K562 (cell line): ENCODE data around the gene HSD3B2. TPM values are rescaled to one million over a fixed set of nuclear protein-coding genes. Genes with fewer than 3 reads are reported as not detected.
"Not testable (repeated sequence)": the region's sequence is repeated elsewhere in the genome, so short reads cannot be mapped to it uniquely, and the experiment has no call there.

Experiments used
- ATAC-seq: fragments of 200-7000 bp; cut with Tn5 transposase; 3 replicates; pipeline ENCODE4 v1.9.1; 2020; ENCODE audit warnings: moderate library complexity
- BruUV-seq: library from RNA; stranded (reverse); fragments of 400-500 nt; replicated peaks from 2 replicates; lab custom pipeline; 2021; lab: Mats Ljungman, UMichigan
- CTCF ChIA-PET: fragments of 300-600 bp; formaldehyde crosslinking; extraction: SDS; loops from one replicate; lab custom pipeline; 2021; ENCODE audit warnings: low intra/inter-chr PET ratio; lab: Yijun Ruan, JAX
- POLR2A ChIA-PET: fragments of 300-600, 350-650 bp; sonication (Branson Sonifier 250); formaldehyde crosslinking; extraction: SDS; loops from one replicate; lab custom pipeline; 2021; ENCODE audit warnings: antibody characterized with exemption, inconsistent platforms; lab: Yijun Ruan, JAX
- DNase-seq, 4 experiments: peaks; one replicate each; pipeline versions ENCODE4 v3.0.0 to v3.0.0-alpha.2; 2011 to 2018; ENCODE audit warnings: low spot score in 3 of 4, mixed read lengths in 3 of 4; ENCODE audit errors: extremely low read depth in 1 of 4
- FAIRE-seq: peaks from 2 replicates; lab custom pipeline; 2011; peaks lifted over from hg19 to GRCh38; lab: Jason Lieb, UNC
- H2AFZ ChIP-seq: 2 replicates; pipeline ENCODE4 v1.6.0; 2011; ENCODE audit warnings: low read depth, low read length, control low read depth, inconsistent platforms
- H3K27ac ChIP-seq: fragments of 200-600 bp; 3 replicates; pipeline ENCODE4 v1.8.0; 2011; ENCODE audit warnings: low read depth, mild to moderate bottlenecking, control low read depth, inconsistent platforms, low read length, moderate library complexity, mixed read lengths; ENCODE audit errors: extremely low read depth
- H3K27me3 ChIP-seq, 2 experiments: fragments of 300-600 bp in 1 of 2; 2 replicates in 1 of 2; 3 replicates in 1 of 2; pipeline versions ENCODE4 v1.6.0 to v1.8.0; 2011; ENCODE audit warnings: inconsistent platforms in 2 of 2, low read length in 2 of 2, mild to moderate bottlenecking in 1 of 2, mixed read lengths in 1 of 2, moderate library complexity in 1 of 2; ENCODE audit not compliant: control insufficient read depth in 2 of 2, insufficient read depth in 2 of 2
- H3K36me3 ChIP-seq: fragments of 300-600 bp; 3 replicates; pipeline ENCODE4 v1.8.0; 2011; ENCODE audit warnings: mild to moderate bottlenecking, low read length, inconsistent platforms; ENCODE audit not compliant: control insufficient read depth, insufficient read depth
- H3K4me1 ChIP-seq, 2 experiments: fragments of 200-600 bp in 1 of 2; replicated peaks in 1 of 2; 2 replicates in 1 of 2; 3 replicates in 1 of 2; pipeline versions ENCODE4 v1.5.1 to v1.8.0; 2011; ENCODE audit warnings: inconsistent platforms in 2 of 2, low read length in 2 of 2, mild to moderate bottlenecking in 1 of 2, mixed read lengths in 1 of 2, moderate library complexity in 1 of 2; ENCODE audit not compliant: control insufficient read depth in 2 of 2, insufficient read depth in 2 of 2
- H3K4me2 ChIP-seq: 2 replicates; pipeline ENCODE4 v1.6.1; 2011; ENCODE audit warnings: low read length, control low read depth, inconsistent platforms, mixed read lengths; ENCODE audit not compliant: insufficient read depth
- H3K4me3 ChIP-seq: fragments of 200-600 bp; sonication (generic), shearing (Covaris generic); 2 replicates; pipeline ENCODE4 v1.5.1; 2016; ENCODE audit warnings: control low read depth, inconsistent platforms
- H3K79me2 ChIP-seq: fragments of 200-600 bp; 3 replicates; pipeline ENCODE4 v1.8.0; 2011; ENCODE audit warnings: low read length, inconsistent platforms; ENCODE audit not compliant: control insufficient read depth, insufficient read depth
- H3K9ac ChIP-seq, 2 experiments: 2 replicates each; pipeline versions ENCODE4 v1.6.0 to v1.6.1; 2011; ENCODE audit warnings: low read depth in 2 of 2, low read length in 2 of 2, control low read depth in 1 of 2, inconsistent platforms in 1 of 2, mild to moderate bottlenecking in 1 of 2, mixed read lengths in 1 of 2; ENCODE audit not compliant: insufficient read depth in 1 of 2
- H3K9me1 ChIP-seq: one replicate; pipeline ENCODE4 v1.6.0; 2011; ENCODE audit warnings: inconsistent platforms, mild to moderate bottlenecking, low read length, moderate library complexity; ENCODE audit not compliant: control insufficient read depth, insufficient read depth
- H3K9me3 ChIP-seq: replicated peaks from 2 replicates; pipeline ENCODE4 v1.5.1; 2011; ENCODE audit warnings: low read depth, low read length, inconsistent platforms; ENCODE audit not compliant: control insufficient read depth, insufficient read depth
- H4K20me1 ChIP-seq: replicated peaks from 2 replicates; pipeline ENCODE4 v1.6.1; 2011; ENCODE audit warnings: low read length, inconsistent platforms, mixed read lengths; ENCODE audit not compliant: control insufficient read depth, insufficient read depth
- HMG20A ChIP-seq: fragments of 450-650 bp; formaldehyde crosslinking; conservative IDR thresholded peaks from 2 replicates; pipeline ENCODE4 v1.4.0; 2020; ENCODE audit warnings: mild to moderate bottlenecking, mixed read lengths
- HNRNPK ChIP-seq: fragments of 200-400 bp; formaldehyde crosslinking; IDR thresholded peaks from one replicate; pipeline ENCODE4 v1.6.1; 2018; ENCODE audit warnings: mild to moderate bottlenecking, low read depth, low read length; ENCODE audit not compliant: poor library complexity, severe bottlenecking
- HNRNPL ChIP-seq: fragments of 200-400 bp; formaldehyde crosslinking; IDR thresholded peaks from 2 replicates; pipeline ENCODE4 v1.6.1; 2017; ENCODE audit warnings: low read depth, mild to moderate bottlenecking, low read length
- MYC ChIP-seq, 2 experiments: fragments of 250-450 bp in 1 of 2; sonication (Bioruptor Pico) in 1 of 2; IDR thresholded peaks; 2 replicates each; pipeline versions ENCODE4 v1.5.1 to v1.6.1; 2012 to 2021; ENCODE audit warnings: low read depth in 2 of 2, borderline replicate concordance in 1 of 2, improper control_type of control experiment in 1 of 2, low read length in 1 of 2, mild to moderate bottlenecking in 1 of 2, moderate library complexity in 1 of 2
- PHB ChIP-seq: fragments of 250-450 bp; sonication (Bioruptor Pico); IDR thresholded peaks from 2 replicates; pipeline ENCODE4 v1.5.0; 2021
- PML ChIP-seq: IDR thresholded peaks from 2 replicates; pipeline ENCODE4 v1.6.1; 2012; ENCODE audit warnings: low read length, inconsistent platforms
- ZBTB7A ChIP-seq: IDR thresholded peaks from 2 replicates; pipeline ENCODE4 v1.6.1; 2011; ENCODE audit warnings: low read depth, mild to moderate bottlenecking, low read length, moderate library complexity, borderline replicate concordance; ENCODE audit not compliant: control insufficient read depth
- ZC3H4 ChIP-seq: sonication (generic); formaldehyde crosslinking; IDR thresholded peaks from 2 replicates; pipeline ENCODE4 v1.9.0; 2021; ENCODE audit warnings: missing genetic modification reagents, borderline replicate concordance
- ZNF766 ChIP-seq: fragments of 200-800 bp; sonication (Bioruptor generic); conservative IDR thresholded peaks from 2 replicates; pipeline ENCODE4 v1.6.1; 2016; ENCODE audit warnings: missing genetic modification characterization, missing compliant biosample characterization
- ZNF778 ChIP-seq: fragments of 450-650 bp; formaldehyde crosslinking; IDR thresholded peaks from 2 replicates; pipeline ENCODE4 v1.4.0; 2020; ENCODE audit warnings: mild to moderate bottlenecking, moderate library complexity
- ZSCAN32 ChIP-seq: fragments of 450-650 bp; formaldehyde crosslinking; IDR thresholded peaks from 2 replicates; pipeline ENCODE4 v1.4.0; 2020; ENCODE audit warnings: mild to moderate bottlenecking, moderate library complexity
- WGBS: fragments of 100-300 bp; shearing (Covaris generic); methylation state at CpG from one replicate; pipeline ENCODE4 v1.1.6; 2016; ENCODE audit warnings: low coverage, mixed read lengths; ENCODE audit not compliant: insufficient coverage; ENCODE audit errors: missing lambda C conversion rate; 5-methylcytosine and 5-hydroxymethylcytosine counted together
- in situ Hi-C: fragments of 300-500 bp; cut with MboI; formaldehyde crosslinking; loops from 4 replicates; pipeline ENCODE4 v1.15.0; 2018; ENCODE audit warnings: inconsistent platforms, mixed read lengths
- intact Hi-C: fragments of 100-400 bp; cut with micrococcal nuclease; formaldehyde crosslinking; loops from 2 replicates; pipeline ENCODE4 v1.14.2; 2022
- polyA plus RNA-seq, 8 experiments: library from polyadenylated mRNA; depleted of rRNA in 4 of 8; stranded (reverse) in 5 of 8; unstranded in 3 of 8; fragments of >200 nt; fragmentation: Nextera tagmentation in 2 of 8; fragmentation: Illumina TruSeq in 1 of 8; extraction: Ambion mirVana in 2 of 8; extraction: Trizol in 1 of 8; gene quantifications; 2 replicates each; pipeline versions ENCODE4 v1.2.1 to v1.2.3, GENCODE V29; 2011 to 2014; ENCODE audit warnings: inconsistent platforms in 1 of 8, missing spikeins in 1 of 8
- total RNA-seq, 7 experiments: library from RNA; depleted of rRNA in 6 of 7; stranded (reverse); fragments of >200 nt in 6 of 7; fragmentation: Illumina TruSeq in 2 of 7; extraction: Trizol in 2 of 7; gene quantifications; 2 replicates each; pipeline versions ENCODE4 v1.2.1 to v1.2.3, GENCODE V29; 2011 to 2021; ENCODE audit warnings: low replicate concordance in 1 of 7

The HSD3B2 gene
- total and polyA plus RNA-seq, 9 of the 15 experiments (the other 6 are each of a cell fraction or from before 2014, with no cell fraction given): 1.1 TPM; not detected in 8

DNA sequence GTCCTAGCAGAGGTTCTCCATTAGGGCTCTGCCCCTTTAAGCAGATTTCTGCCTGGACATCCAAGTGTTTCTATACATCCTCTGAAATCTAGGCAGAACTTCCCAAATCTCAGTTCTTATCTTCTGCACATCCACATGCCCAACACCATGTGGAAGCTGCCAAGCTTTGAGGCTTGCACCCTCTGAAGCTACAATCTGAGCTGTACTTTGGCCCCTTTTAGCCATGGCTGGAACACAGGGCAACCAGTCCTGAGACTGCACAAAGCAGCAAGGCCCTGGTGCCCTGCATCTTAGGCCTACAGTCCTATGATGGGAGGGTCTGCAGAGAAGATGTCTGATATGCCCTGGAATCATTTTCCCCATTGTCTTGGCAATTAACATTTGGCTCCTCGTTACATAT, 38.4 kb upstream of the HSD3B2 start (continued):
- TF ChIP-seq ZBTB7A (no peak), HNRNPL (no peak)

DNA sequence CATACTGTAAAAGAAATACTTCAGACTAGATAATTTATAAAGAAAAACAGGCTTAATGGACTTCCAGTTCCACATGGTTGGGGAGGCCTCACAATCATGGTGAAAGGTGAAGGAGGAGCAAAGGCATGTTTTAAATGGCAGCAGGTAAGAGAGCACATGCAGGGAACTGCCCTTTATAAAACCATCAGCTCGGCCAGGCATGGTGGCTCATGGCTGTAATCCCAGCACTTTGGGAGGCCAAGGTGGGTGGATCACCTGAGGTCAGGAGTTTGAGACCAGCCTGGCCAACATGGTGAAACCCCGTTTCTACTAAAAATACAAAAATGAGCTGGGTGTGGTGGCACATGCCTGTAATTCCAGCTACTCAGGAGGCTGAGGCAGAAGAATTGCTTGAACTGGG, 37.4 kb upstream of the HSD3B2 start:
- in situ Hi-C loops, intact Hi-C loops, ATAC-seq, H3K9me1 ChIP-seq, H3K9ac ChIP-seq, H3K79me2 ChIP-seq, H3K27me3 ChIP-seq, CTCF ChIA-PET, H3K36me3 ChIP-seq, H3K27ac ChIP-seq, DNase-seq, H3K4me3 ChIP-seq, H2AFZ ChIP-seq, H3K4me1 ChIP-seq, BruUV-seq, FAIRE-seq, H3K9me3 ChIP-seq, H3K4me2 ChIP-seq, H4K20me1 ChIP-seq: not testable (repeated sequence)
- 0% methylated on average over 2 of the region's 2 CpGs for WGBS
- POLR2A ChIA-PET: interaction anchor here (0.6 kb wide), 1 partner anchor 14 kb away, joined by 3 read pairs; no protein-coding TSS in a partner anchor

DNA sequence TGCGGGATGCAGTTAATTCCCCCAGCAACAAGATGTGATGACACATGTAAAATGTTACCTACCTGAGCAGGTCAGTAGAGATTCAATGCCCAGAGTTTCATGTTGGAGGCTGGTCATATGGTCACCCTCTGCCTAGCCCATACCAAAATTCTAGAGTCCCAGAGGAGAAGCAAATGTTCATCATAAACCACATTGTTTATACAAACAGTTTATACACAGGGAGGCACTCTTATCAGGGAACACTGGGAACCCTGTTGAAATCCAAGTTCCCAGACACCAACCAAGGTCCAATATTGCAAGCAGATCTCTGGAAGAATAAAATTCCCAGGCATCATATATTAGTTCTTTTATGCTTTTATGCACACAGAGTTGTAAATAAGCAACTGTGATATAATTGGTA, 35.8 kb upstream of the HSD3B2 start:
- Histone ChIP-seq H3K9ac (no peak overlapping the region), H3K79me2 (no peaks in the 10 kb centered on the region), H3K36me3 (no peaks in the 10 kb centered on the region), H3K4me2 (no peak overlapping the region), H3K4me3 (no peak overlapping the region), H3K9me3 (no peaks in the 10 kb centered on the region), H4K20me1 (no peaks in the 10 kb centered on the region), H3K27me3 (no peaks in the 10 kb centered on the region), H3K9me1 (no peaks in the 10 kb centered on the region), H2AFZ (no peak overlapping the region), H3K27ac (no peak overlapping the region), H3K4me1 (no peaks in the 10 kb centered on the region)
- in situ Hi-C loops (no loop called here), intact Hi-C loops (no loop called here)
- ATAC-seq (no peak), DNase-seq (no peak), FAIRE-seq (no peak)
- CTCF ChIA-PET: no interaction called here
- 6% methylated on average over 1 of the region's 1 CpG for WGBS
- no peak for TF ChIP-seq ZNF778 (CRISPR knock-in tag)
- no peak for TF ChIP-seq HNRNPK
- TF ChIP-seq HMG20A (CRISPR knock-in tag): no peak
- TF ChIP-seq PML: no peak
- TF ChIP-seq ZNF766: no peak
- no peak for TF ChIP-seq MYC (IDR thresholded peaks at IDR 0.05; ENCODE audit: low read depth, low read length)
- TF ChIP-seq MYC (CRISPR knock-in tag; IDR thresholded peaks at IDR 0.05; ENCODE audit: borderline replicate concordance, low read depth): no peak
- TF ChIP-seq ZSCAN32: no peak
- no peak for TF ChIP-seq ZC3H4 (CRISPR knock-in tag)
- TF ChIP-seq PHB (CRISPR knock-in tag): no peak
- POLR2A ChIA-PET: no interaction called here
- no TSS peak for BruUV-seq
